Measurements from ENCODE around the gene SBF2. TPM values are rescaled to one million over a fixed set of nuclear protein-coding genes. Genes with fewer than 3 reads are reported as not detected.

SBF2 gene
- total and polyA plus RNA-seq, 9 of the 15 experiments (the other 6 are each of a cell fraction or from before 2014, with no cell fraction given) = 0.80 to 9.5 (median 5.0) TPM

- TF ChIP-seq E2F1 (CRISPR knock-in tag; IDR thresholded peaks at IDR 0.05) (no peak), ZNF175 (CRISPR knock-in tag; IDR thresholded peaks at IDR 0.05; ENCODE audit: low read depth) (no peak), NUFIP1 (IDR thresholded peaks at IDR 0.05; ENCODE audit: partially characterized antibody) (no peak), ARID4B (CRISPR knock-in tag; IDR thresholded peaks at IDR 0.05) (no peak), TCF7 (IDR thresholded peaks at IDR 0.05; ENCODE audit: borderline replicate concordance) (no peak), RBM14 (IDR thresholded peaks at IDR 0.05; ENCODE audit: borderline replicate concordance, insufficient read depth, low read depth, low read length) (no peak), ERF (CRISPR knock-in tag; IDR thresholded peaks at IDR 0.05) (no peak), FOXJ3 (CRISPR knock-in tag; IDR thresholded peaks at IDR 0.05) (no peak), STAT6 (CRISPR knock-in tag; IDR thresholded peaks at IDR 0.05) (no peak), NR3C1 (CRISPR knock-in tag; IDR thresholded peaks at IDR 0.05) (no peak), NFATC3 (IDR thresholded peaks at IDR 0.05) (no peak), EGR1 (conservative IDR thresholded peaks at IDR 0.05) (peak; percentile 74), BRF1 (IDR thresholded peaks at IDR 0.05; ENCODE audit: borderline replicate concordance, extremely low read depth, insufficient read length) (no peak), MTA3 (IDR thresholded peaks at IDR 0.05; ENCODE audit: borderline replicate concordance) (no peak), ATF1 (CRISPR knock-in tag; IDR thresholded peaks at IDR 0.05) (no peak), ATF1 (tag; IDR thresholded peaks at IDR 0.05) (peak; percentile 63), UBTF (IDR thresholded peaks at IDR 0.05; ENCODE audit: borderline replicate concordance in 1 of 2, low read depth in 2 of 2, low read length in 2 of 2) (no peak), MAFF (IDR thresholded peaks at IDR 0.05; ENCODE audit: low read length) (no peak; the same call in 1 of the 2 replicates)
Measured at GRCh38 chr11:10307400-10308200, 13.6 kb upstream of the SBF2 start (continued).
